Activated CD4-positive, alpha-beta memory T cell treated with anti-CD3 and anti-CD28 coated beads for 36 hours (primary cell): ENCODE data around the gene NDUFB10. TPM values are rescaled to one million over a fixed set of nuclear protein-coding genes. Genes with fewer than 3 reads are reported as not detected.

Source experiments
- CTCF ChIA-PET: fragments of 350-600 bp; sonication (Branson Sonifier 250); formaldehyde crosslinking; loops from one replicate; lab custom pipeline; 2021; ENCODE audit warnings: antibody characterized with exemption, inconsistent platforms; lab: Charles Lee
- POLR2A ChIA-PET: fragments of 350-600 bp; sonication (Branson Sonifier 250); formaldehyde crosslinking; loops from one replicate; lab custom pipeline; 2021; ENCODE audit warnings: antibody characterized with exemption; lab: Charles Lee
- DNase-seq: peaks from one replicate; pipeline ENCODE4 v3.0.0-alpha.2; 2020
- H3K27ac Mint-ChIP-seq: one replicate; pipeline ENCODE4 v1.8.0; 2021; ENCODE audit warnings: mixed read lengths
- H3K27me3 Mint-ChIP-seq: one replicate; pipeline ENCODE4 v1.8.0; 2021; ENCODE audit warnings: mixed read lengths
- H3K36me3 Mint-ChIP-seq: one replicate; pipeline ENCODE4 v1.8.0; 2021; ENCODE audit warnings: mixed read lengths
- H3K4me1 Mint-ChIP-seq: one replicate; pipeline ENCODE4 v1.8.0; 2021; ENCODE audit warnings: low read depth, mixed read lengths
- H3K4me3 Mint-ChIP-seq: one replicate; pipeline ENCODE4 v1.8.0; 2021; ENCODE audit warnings: mild to moderate bottlenecking, mixed read lengths
- H3K9me3 Mint-ChIP-seq: one replicate; pipeline ENCODE4 v1.8.0; 2021; ENCODE audit warnings: mixed read lengths
- intact Hi-C: fragments of 100-400 bp; cut with micrococcal nuclease; formaldehyde crosslinking; loops from one replicate; pipeline ENCODE4 v1.15.1; 2023
- total RNA-seq, 2 experiments: library from RNA; stranded (reverse); gene quantifications; one replicate each; pipeline ENCODE4 v1.2.3, GENCODE V29; 2021

NDUFB10 gene
- total RNA-seq, result 100 to 1,000 TPM; 122 to 125 TPM

- peaks cover 40% of the 10 kb centered on the region for H3K4me1 Mint-ChIP-seq
- DNase-seq, result peak; percentile 95
- peaks cover 38% of the 10 kb centered on the region for H3K36me3 Mint-ChIP-seq
- peak within 1 kb of the TSS; percentile 96 for H3K4me3 Mint-ChIP-seq
- H3K27me3 Mint-ChIP-seq, result peaks cover 1% of the 10 kb centered on the region
- intact Hi-C loops, result loop anchor here (1.0 to 5.0 kb wide), 4 partner anchors 16 to 347 kb away; partner anchors contain the start of genes CRAMP1, IFT140 and MSRB1
- no peaks in the 10 kb centered on the region for H3K9me3 Mint-ChIP-seq
- ChIA-PET POLR2A (interaction anchor here (1.3 to 3.2 kb wide), 3 partner anchors 12 to 196 kb away, joined by 4 to 15 read pairs (median 10); partner anchors contain the start of genes TBL3 and TRAF7), CTCF (interaction anchor here (1.4 kb wide), 1 partner anchor 16 kb away, joined by 6 read pairs; the partner anchor contains the start of gene MSRB1)
- H3K27ac Mint-ChIP-seq, result peak within 1 kb of the TSS; percentile 86
Measured at GRCh38 chr16:1959269-1960039, at the start of gene NDUFB10. Gene NDUFB10 (plus strand): TSS chr16:1959538. CDS start chr16:1959625, 87 bp downstream.

GRCh38 chr16:1909561-1910231 lies 49.6 kb upstream of the NDUFB10 start:
- no peaks in the 10 kb centered on the region for H3K4me1 Mint-ChIP-seq
- H3K27ac Mint-ChIP-seq, result no peak overlapping the region
- H3K27me3 Mint-ChIP-seq, result peaks cover 15% of the 10 kb centered on the region
- CTCF ChIA-PET, result no interaction called here
- H3K4me3 Mint-ChIP-seq, result no peak overlapping the region
- DNase-seq, result no peak
- H3K36me3 Mint-ChIP-seq, result no peaks in the 10 kb centered on the region
- POLR2A ChIA-PET, result no interaction called here
- no peaks in the 10 kb centered on the region for H3K9me3 Mint-ChIP-seq
- intact Hi-C loops, result no loop called here

- CTCF ChIA-PET, result no interaction called here
- H3K9me3 Mint-ChIP-seq, result no peaks in the 10 kb centered on the region
Measured at GRCh38 chr16:1911467-1912214, 47.7 kb upstream of the NDUFB10 start.

DNA sequence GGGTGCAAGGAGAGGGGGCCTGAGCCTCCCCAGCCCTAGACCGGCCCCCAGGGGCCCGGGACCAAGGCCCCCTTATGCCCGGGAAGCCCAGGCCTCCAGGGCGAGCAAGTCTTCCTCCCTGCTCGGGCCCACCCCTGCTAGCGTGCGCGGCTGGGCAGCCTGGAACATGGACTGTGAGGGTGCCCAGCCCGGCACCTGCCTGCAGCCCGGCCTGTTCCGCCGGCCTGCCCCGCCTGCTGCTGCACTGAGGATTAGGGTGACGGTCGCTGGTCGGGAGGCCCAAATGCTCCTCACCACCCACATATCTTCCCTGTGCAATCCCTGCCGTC lies 47.2 kb upstream of the NDUFB10 start:
- CTCF ChIA-PET, result no interaction called here

More at GRCh38 chr16:1911467-1912214, 47.7 kb upstream of the NDUFB10 start:
- Mint-ChIP-seq H3K36me3 (no peaks in the 10 kb centered on the region), H3K27me3 (peaks cover 29% of the 10 kb centered on the region), H3K4me1 (no peaks in the 10 kb centered on the region), H3K27ac (no peak overlapping the region), H3K4me3 (no peak overlapping the region)
- POLR2A ChIA-PET, result no interaction called here
- DNase-seq, result no peak
- intact Hi-C loops, result no loop called here

DNA sequence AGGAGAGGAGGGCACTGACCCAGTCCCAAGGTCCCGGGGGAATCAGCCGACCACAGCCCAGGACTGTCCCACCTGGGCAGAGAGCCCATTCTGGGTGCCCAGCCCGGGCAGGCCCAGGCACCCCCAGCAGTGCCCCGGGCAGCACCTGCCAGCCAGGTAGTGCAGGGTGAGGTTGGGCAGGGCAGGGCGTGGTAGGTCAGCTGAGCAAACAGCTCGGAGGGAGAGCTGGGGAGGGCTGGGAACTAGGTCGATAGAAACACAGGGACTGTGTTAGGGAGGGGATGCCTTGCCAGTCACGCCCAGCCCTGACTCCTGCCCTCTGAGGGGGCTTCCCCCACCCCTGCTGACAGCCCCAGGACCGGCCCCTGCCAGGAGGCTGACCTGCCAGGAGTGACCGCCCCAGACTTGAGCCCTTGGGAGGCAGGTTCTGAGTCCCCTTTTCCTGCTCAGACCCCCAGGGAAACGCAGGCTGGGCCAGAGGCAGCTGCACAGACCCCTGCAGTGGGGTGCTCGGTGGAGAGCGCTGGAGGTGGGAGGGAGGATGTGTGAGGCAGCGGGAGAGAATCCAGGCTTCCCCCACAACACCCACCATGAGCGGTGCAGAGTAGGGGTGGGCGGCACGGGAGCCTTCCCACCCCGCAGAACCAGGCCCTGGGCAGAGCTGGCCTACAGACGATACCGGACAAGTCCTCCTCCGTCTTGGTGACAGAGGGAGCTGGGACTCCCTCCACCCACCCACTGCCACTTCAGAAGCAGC lies 45.8 kb upstream of the NDUFB10 start:
- POLR2A ChIA-PET, result no interaction called here
- no peaks in the 10 kb centered on the region for H3K36me3 Mint-ChIP-seq
- no peak overlapping the region for H3K4me3 Mint-ChIP-seq
- H3K9me3 Mint-ChIP-seq, result no peaks in the 10 kb centered on the region
- DNase-seq, result no peak
- intact Hi-C loops, result no loop called here
- H3K27ac Mint-ChIP-seq, result no peak overlapping the region
- no peaks in the 10 kb centered on the region for H3K4me1 Mint-ChIP-seq
- CTCF ChIA-PET, result no interaction called here
- peaks cover 27% of the 10 kb centered on the region for H3K27me3 Mint-ChIP-seq

More for the DNA sequence above, 47.2 kb upstream of the NDUFB10 start:
- no peaks in the 10 kb centered on the region for H3K4me1 Mint-ChIP-seq
- H3K27me3 Mint-ChIP-seq, result peaks cover 29% of the 10 kb centered on the region
- no peak overlapping the region for H3K27ac Mint-ChIP-seq
- no peaks in the 10 kb centered on the region for H3K36me3 Mint-ChIP-seq
- POLR2A ChIA-PET, result no interaction called here
- H3K9me3 Mint-ChIP-seq, result no peaks in the 10 kb centered on the region
- H3K4me3 Mint-ChIP-seq, result no peak overlapping the region
- intact Hi-C loops, result no loop called here
- no peak for DNase-seq

DNA sequence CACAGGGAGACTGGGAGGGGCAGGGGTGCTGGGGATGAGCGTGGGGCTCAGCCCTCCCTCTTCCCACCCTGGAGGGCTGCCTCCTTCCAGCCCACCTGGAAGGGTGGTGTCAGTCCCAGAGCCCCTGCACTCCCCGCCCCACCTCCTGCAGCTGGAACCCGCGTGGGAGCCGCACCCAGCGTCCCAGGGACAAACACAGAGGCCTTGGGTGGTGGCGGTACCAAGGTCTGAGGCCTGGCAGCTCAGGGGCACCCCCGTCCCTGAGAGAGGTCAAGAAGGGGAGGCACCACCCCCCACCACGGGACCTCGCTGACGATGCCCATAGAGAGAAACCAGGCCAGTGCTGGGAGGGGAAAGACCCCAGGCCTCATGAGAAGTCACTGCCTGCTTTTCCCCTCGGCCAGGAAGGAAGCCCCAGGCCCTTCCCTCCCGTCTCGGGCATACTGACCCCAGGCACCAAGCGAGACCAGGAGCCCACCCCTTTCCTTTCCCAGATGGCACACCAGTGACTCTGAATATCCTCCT lies 45.2 kb upstream of the NDUFB10 start:
- POLR2A ChIA-PET, result no interaction called here
- H3K27me3 Mint-ChIP-seq, result peaks cover 28% of the 10 kb centered on the region

DNA sequence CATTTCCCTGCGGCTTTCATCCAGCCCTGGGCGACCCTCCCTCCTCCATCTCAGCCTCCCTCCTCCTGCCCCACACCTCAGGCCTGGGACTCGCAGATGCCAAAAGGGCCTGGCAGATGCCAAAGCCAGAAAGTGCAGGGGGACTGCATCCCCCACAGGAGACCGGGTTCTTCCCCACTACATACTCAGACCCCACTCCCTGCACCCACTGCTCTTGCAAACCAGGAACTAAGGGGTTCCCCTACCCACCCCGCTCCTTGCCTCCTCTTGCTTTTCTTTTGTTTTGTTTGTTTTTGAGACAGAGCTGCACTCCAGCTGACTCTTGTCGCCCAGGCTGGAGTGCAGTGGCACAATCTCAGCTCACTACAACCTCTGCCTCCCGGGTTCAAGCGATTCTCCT lies 44.4 kb upstream of the NDUFB10 start:
- ChIA-PET CTCF (no interaction called here), POLR2A (no interaction called here)
- Mint-ChIP-seq H3K27me3 (peaks cover 28% of the 10 kb centered on the region), H3K27ac (no peak overlapping the region), H3K4me1 (no peaks in the 10 kb centered on the region), H3K4me3 (no peak overlapping the region), H3K36me3 (no peaks in the 10 kb centered on the region), H3K9me3 (no peaks in the 10 kb centered on the region)
- intact Hi-C loops, result no loop called here
- no peak for DNase-seq

More for the DNA sequence above, 45.2 kb upstream of the NDUFB10 start:
- CTCF ChIA-PET, result no interaction called here
- intact Hi-C loops, result no loop called here
- Mint-ChIP-seq H3K36me3 (no peaks in the 10 kb centered on the region), H3K27ac (no peak overlapping the region), H3K4me1 (no peaks in the 10 kb centered on the region), H3K9me3 (no peaks in the 10 kb centered on the region), H3K4me3 (no peak overlapping the region)
- DNase-seq, result no peak

DNA sequence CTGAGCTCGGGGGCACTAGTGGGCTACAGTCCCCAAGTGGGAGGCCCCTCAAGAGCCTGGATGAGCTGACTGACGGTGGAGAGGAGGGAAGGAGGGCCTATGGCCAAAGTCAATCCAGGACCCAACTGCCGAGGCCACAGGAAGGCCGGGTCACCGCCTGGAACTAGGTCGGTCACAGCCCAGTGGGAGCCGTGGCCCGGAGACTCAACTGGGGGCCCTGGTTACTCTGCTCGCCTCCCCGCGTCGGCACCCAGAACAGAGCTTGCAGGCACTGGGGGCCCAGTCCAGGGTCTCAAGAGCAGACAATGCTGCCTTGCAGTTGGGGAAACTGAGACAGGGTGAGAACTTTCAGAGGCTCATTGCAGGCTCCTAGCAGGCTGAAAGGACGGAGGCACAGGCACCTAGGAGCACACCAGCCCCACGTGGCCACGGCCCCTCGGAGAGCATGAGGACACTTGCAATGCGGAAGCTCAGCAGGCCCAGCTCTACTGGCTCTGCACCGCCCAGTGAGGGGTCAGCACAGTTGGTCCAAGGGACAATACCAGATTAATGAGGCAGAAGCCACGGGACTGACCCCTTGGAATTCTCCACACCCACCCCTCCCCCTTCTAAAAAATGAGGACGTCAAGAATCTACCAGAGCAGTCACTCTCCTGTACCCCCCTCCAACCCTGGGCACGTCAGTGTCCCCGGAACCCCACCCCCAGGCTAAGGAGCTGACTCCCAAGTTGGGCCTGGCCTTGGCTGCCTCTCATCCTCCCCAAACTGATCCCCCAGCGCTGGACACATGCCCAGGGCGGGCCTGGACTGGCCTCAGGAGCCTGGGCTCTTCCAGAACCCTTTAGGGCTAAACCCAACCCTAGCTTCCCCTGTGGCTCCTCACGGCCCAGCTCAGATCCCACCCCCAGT lies 43.4 kb upstream of the NDUFB10 start:
- H3K36me3 Mint-ChIP-seq, result no peaks in the 10 kb centered on the region
- H3K4me3 Mint-ChIP-seq, result no peak overlapping the region
- no peaks in the 10 kb centered on the region for H3K4me1 Mint-ChIP-seq
- intact Hi-C loops, result no loop called here
- DNase-seq, result no peak
- ChIA-PET CTCF (interaction anchor here (0.9 to 1.1 kb wide), 2 partner anchors 92 to 133 kb away, joined by 3 read pairs; partner anchors contain the start of genes NUBP2 and SPSB3), POLR2A (no interaction called here)
- H3K27ac Mint-ChIP-seq, result no peak overlapping the region
- no peaks in the 10 kb centered on the region for H3K9me3 Mint-ChIP-seq
- H3K27me3 Mint-ChIP-seq, result peaks cover 36% of the 10 kb centered on the region

GRCh38 chr16:1916640-1916990 lies 42.7 kb upstream of the NDUFB10 start:
- no peaks in the 10 kb centered on the region for H3K9me3 Mint-ChIP-seq
- DNase-seq, result no peak
- peaks cover 42% of the 10 kb centered on the region for H3K27me3 Mint-ChIP-seq
- CTCF ChIA-PET, result interaction anchor here (0.9 to 1.1 kb wide), 2 partner anchors 93 to 134 kb away, joined by 3 read pairs; partner anchors contain the start of genes NUBP2 and SPSB3
- POLR2A ChIA-PET, result no interaction called here
- no peaks in the 10 kb centered on the region for H3K4me1 Mint-ChIP-seq
- no peaks in the 10 kb centered on the region for H3K36me3 Mint-ChIP-seq
- H3K4me3 Mint-ChIP-seq, result no peak overlapping the region
- intact Hi-C loops, result no loop called here
- no peak overlapping the region for H3K27ac Mint-ChIP-seq

DNA sequence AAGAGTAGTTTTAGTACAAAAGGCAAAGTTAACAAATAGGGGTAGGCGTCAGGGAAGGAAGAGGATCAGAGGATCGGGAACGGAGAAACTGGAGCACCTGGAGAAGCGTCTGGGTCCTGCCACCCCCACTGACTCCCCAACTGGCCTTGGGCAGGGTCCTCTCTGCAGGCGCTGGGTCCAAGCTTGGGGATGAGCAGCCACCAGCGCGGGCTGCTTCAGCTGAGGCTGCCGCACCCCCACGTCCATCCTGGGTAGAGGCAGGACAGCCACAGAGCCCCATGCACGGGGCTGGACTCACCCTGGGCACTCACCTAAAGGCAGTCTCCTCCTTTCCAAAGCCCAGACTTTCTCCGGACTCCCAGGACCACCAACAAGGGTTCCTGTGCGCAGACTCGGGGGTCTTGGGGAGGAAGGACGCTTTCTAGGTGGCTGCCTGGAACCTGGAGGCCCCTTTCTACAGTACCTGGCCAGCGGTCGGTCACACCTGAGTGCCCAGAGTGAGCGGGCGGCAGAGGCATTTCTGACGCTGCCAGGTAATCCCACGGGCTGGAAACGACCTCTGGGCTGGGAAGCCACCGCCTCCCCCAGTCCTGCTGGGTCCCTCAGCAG lies 42.2 kb upstream of the NDUFB10 start:
- Mint-ChIP-seq H3K4me3 (no peak overlapping the region), H3K27ac (no peak overlapping the region), H3K36me3 (no peaks in the 10 kb centered on the region), H3K4me1 (no peaks in the 10 kb centered on the region), H3K9me3 (no peaks in the 10 kb centered on the region), H3K27me3 (peaks cover 45% of the 10 kb centered on the region)
- CTCF ChIA-PET, result interaction anchor here (0.9 kb wide), 1 partner anchor 135 kb away, joined by 3 read pairs; the partner anchor contains the start of genes NUBP2 and SPSB3
- DNase-seq, result no peak
- intact Hi-C loops, result no loop called here
- POLR2A ChIA-PET, result no interaction called here
